Body of pancreas (tissue), 4 donors: ENCODE measurements around the gene C11orf52.

Source experiments
- POLR2A ChIP-seq, 3 donors: fragments of 450-650 bp; IDR thresholded peaks; one replicate each; pipeline ENCODE4 v1.6.1; 2016; ENCODE audit warnings: antibody characterized with exemption in 3 of 3, mild to moderate bottlenecking in 2 of 3
- TF ChIP-seq, protein P1 (sequence below), 7 experiments: fragments of 450-650 bp in 4 of 7; fragments of 200-600 bp in 3 of 7; sonication (generic) in 3 of 7; IDR thresholded peaks; one replicate each; pipeline ENCODE4 v1.5.1; 2016 to 2019; ENCODE audit warnings: antibody characterized with exemption in 7 of 7

DNA sequence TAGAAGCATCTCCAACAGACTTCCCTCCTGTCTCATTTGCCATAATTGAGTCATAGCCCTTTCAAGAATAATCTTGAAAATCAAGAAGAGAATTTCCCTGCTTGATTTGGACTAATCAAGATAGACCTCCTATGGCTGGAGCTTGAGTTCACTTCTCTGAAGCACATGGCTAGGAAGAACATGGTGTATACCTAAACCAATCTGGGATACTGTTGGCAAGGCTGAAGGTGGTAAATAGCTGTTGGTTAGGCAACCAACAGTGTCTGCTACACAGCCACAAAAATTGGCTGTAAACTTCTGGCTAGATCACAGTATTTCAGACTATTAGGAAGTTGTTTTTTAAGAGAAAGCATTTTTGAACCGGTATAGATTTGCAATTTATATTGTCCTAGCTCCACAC, 12.0 kb upstream of the C11orf52 start:
- TF ChIP-seq, protein P1, sequence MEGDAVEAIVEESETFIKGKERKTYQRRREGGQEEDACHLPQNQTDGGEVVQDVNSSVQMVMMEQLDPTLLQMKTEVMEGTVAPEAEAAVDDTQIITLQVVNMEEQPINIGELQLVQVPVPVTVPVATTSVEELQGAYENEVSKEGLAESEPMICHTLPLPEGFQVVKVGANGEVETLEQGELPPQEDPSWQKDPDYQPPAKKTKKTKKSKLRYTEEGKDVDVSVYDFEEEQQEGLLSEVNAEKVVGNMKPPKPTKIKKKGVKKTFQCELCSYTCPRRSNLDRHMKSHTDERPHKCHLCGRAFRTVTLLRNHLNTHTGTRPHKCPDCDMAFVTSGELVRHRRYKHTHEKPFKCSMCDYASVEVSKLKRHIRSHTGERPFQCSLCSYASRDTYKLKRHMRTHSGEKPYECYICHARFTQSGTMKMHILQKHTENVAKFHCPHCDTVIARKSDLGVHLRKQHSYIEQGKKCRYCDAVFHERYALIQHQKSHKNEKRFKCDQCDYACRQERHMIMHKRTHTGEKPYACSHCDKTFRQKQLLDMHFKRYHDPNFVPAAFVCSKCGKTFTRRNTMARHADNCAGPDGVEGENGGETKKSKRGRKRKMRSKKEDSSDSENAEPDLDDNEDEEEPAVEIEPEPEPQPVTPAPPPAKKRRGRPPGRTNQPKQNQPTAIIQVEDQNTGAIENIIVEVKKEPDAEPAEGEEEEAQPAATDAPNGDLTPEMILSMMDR (IDR thresholded peaks at IDR 0.05) = no peak
- TF ChIP-seq POLR2A (IDR thresholded peaks at IDR 0.05) = no peak
